GM23338 (cell line): ENCODE data around the gene C1orf21. TPM values are rescaled to one million over a fixed set of nuclear protein-coding genes. Genes with fewer than 3 reads are reported as not detected.

Experiments
- ATAC-seq: fragments of 200-7000 bp; cut with Tn5 transposase; 3 replicates; pipeline ENCODE4 v1.9.1; 2020
- DNase-seq: peaks from one replicate; pipeline ENCODE4 v3.0.0-alpha.2; 2015; ENCODE audit warnings: low spot score
- H2AFZ ChIP-seq: fragments of 200-600 bp; sonication (generic); 2 replicates; pipeline ENCODE4 v1.8.0; 2016; ENCODE audit warnings: antibody characterized with exemption, mild to moderate bottlenecking, moderate library complexity
- H3F3A ChIP-seq: fragments of 200-600 bp; sonication (generic); replicated peaks from 2 replicates; pipeline ENCODE4 v1.8.0; 2017; ENCODE audit warnings: antibody characterized with exemption, mixed run types, low read depth
- H3K27ac ChIP-seq: fragments of 200-600 bp; sonication (generic); 2 replicates; pipeline ENCODE4 v1.6.1; 2016; ENCODE audit warnings: low read depth
- H3K27me3 ChIP-seq: fragments of 200-600 bp; sonication (generic); 2 replicates; pipeline ENCODE4 v1.8.0; 2016; ENCODE audit warnings: mild to moderate bottlenecking, mixed run types, moderate library complexity; ENCODE audit not compliant: insufficient read depth
- H3K36me3 ChIP-seq: fragments of 200-600 bp; sonication (generic); 2 replicates; pipeline ENCODE4 v1.8.0; 2016; ENCODE audit warnings: mild to moderate bottlenecking; ENCODE audit not compliant: insufficient read depth
- H3K4me1 ChIP-seq: fragments of 200-600 bp; sonication (generic); 2 replicates; pipeline ENCODE4 v1.8.0; 2016; ENCODE audit warnings: mild to moderate bottlenecking, moderate library complexity; ENCODE audit not compliant: insufficient read depth
- H3K4me2 ChIP-seq: fragments of 200-600 bp; sonication (generic); 2 replicates; pipeline ENCODE4 v1.7.1; 2017; ENCODE audit warnings: mixed run types
- H3K4me3 ChIP-seq: fragments of 200-600 bp; sonication (generic); 2 replicates; pipeline ENCODE4 v1.6.1; 2016; ENCODE audit warnings: mixed run types
- H3K79me2 ChIP-seq: fragments of 200-600 bp; sonication (generic); replicated peaks from 2 replicates; pipeline ENCODE4 v1.8.0; 2017; ENCODE audit warnings: mild to moderate bottlenecking; ENCODE audit not compliant: insufficient read depth
- H3K9me2 ChIP-seq: fragments of 200-600 bp; sonication (generic); 2 replicates; pipeline ENCODE4 v1.8.0; 2017; ENCODE audit not compliant: insufficient read depth
- H4K20me1 ChIP-seq: fragments of 200-600 bp; sonication (generic); replicated peaks from 2 replicates; pipeline ENCODE4 v1.8.0; 2017; ENCODE audit warnings: mild to moderate bottlenecking; ENCODE audit not compliant: insufficient read depth
- H3K27ac Mint-ChIP-seq: 2 replicates; pipeline ENCODE4 v1.8.0; 2020; ENCODE audit warnings: inconsistent platforms, mild to moderate bottlenecking, moderate library complexity, mixed read lengths
- H3K27me3 Mint-ChIP-seq: 3 replicates; pipeline ENCODE4 v1.8.0; 2022; ENCODE audit warnings: low read depth, mild to moderate bottlenecking, moderate library complexity, mixed read lengths, inconsistent platforms; ENCODE audit not compliant: insufficient read depth, poor library complexity
- H3K36me3 Mint-ChIP-seq: 3 replicates; pipeline ENCODE4 v1.8.0; 2021; ENCODE audit warnings: low read depth, mild to moderate bottlenecking, inconsistent platforms, moderate library complexity, mixed read lengths
- H3K4me1 Mint-ChIP-seq: 3 replicates; pipeline ENCODE4 v1.8.0; 2020; ENCODE audit warnings: mild to moderate bottlenecking, inconsistent platforms, mixed read lengths
- H3K4me3 Mint-ChIP-seq: 3 replicates; pipeline ENCODE4 v1.8.0; 2021; ENCODE audit warnings: moderate library complexity, mild to moderate bottlenecking, inconsistent platforms, mixed read lengths
- H3K9me3 Mint-ChIP-seq: 3 replicates; pipeline ENCODE4 v1.8.0; 2020; ENCODE audit warnings: moderate library complexity, mild to moderate bottlenecking, inconsistent platforms, mixed read lengths
- CREB1 ChIP-seq: fragments of 250-450 bp; sonication (Bioruptor Pico); IDR thresholded peaks from 2 replicates; pipeline ENCODE4 v1.5.0; 2020; ENCODE audit warnings: low read depth, mild to moderate bottlenecking, moderate library complexity
- EZH2phosphoT487 ChIP-seq: fragments of 200-600 bp; sonication (generic); IDR thresholded peaks from one replicate; pipeline ENCODE4 v1.8.1; 2018; ENCODE audit warnings: antibody characterized with exemption; ENCODE audit not compliant: unreplicated experiment
- JUNB ChIP-seq: IDR thresholded peaks from one replicate; pipeline ENCODE4 v1.6.1; 2016; ENCODE audit warnings: antibody characterized with exemption; ENCODE audit not compliant: unreplicated experiment
- POLR2AphosphoS5 ChIP-seq: IDR thresholded peaks from 2 replicates; pipeline ENCODE4 v1.6.1; 2016; ENCODE audit warnings: antibody characterized with exemption, low read depth
- STAT1 ChIP-seq: IDR thresholded peaks from one replicate; pipeline ENCODE4 v1.6.1; 2016; ENCODE audit warnings: antibody characterized with exemption; ENCODE audit not compliant: unreplicated experiment
- ZNF114 ChIP-seq: fragments of 250-450 bp; sonication (Bioruptor Pico); IDR thresholded peaks from 2 replicates; pipeline ENCODE4 v1.5.0; 2020; ENCODE audit warnings: mild to moderate bottlenecking, moderate library complexity
- polyA plus RNA-seq: library from polyadenylated mRNA; unstranded; fragments of >200 nt; fragmentation: Nextera tagmentation; extraction: Ambion mirVana; gene quantifications from 2 replicates; pipeline ENCODE4 v1.2.1, GENCODE V29; 2016
- total RNA-seq: library from RNA; depleted of rRNA; stranded (reverse); fragments of >200 nt; shearing (Covaris generic); gene quantifications from 2 replicates; pipeline ENCODE4 v1.2.3, GENCODE V29; 2014
- TF ChIP-seq, protein P1 (sequence below): IDR thresholded peaks from 2 replicates; pipeline ENCODE4 v1.6.1; 2016; ENCODE audit warnings: antibody characterized with exemption
- TF ChIP-seq, protein P2 (sequence below): IDR thresholded peaks from one replicate; pipeline ENCODE4 v1.6.1; 2018; ENCODE audit warnings: antibody characterized with exemption; ENCODE audit not compliant: unreplicated experiment
- TF ChIP-seq, protein P3 (sequence below), 2 experiments: fragments of 200-600 bp in 1 of 2; sonication (generic) in 1 of 2; conservative IDR thresholded peaks; 2 replicates each; pipeline versions ENCODE4 v1.5.1 to v1.6.1; 2016 to 2017; ENCODE audit warnings: antibody characterized with exemption in 2 of 2, low read depth in 2 of 2, mild to moderate bottlenecking in 2 of 2, moderate library complexity in 1 of 2

Gene C1orf21
- total and polyA plus RNA-seq, 2 experiments from 2014 or later = 28.0 to 40.4 TPM

DNA sequence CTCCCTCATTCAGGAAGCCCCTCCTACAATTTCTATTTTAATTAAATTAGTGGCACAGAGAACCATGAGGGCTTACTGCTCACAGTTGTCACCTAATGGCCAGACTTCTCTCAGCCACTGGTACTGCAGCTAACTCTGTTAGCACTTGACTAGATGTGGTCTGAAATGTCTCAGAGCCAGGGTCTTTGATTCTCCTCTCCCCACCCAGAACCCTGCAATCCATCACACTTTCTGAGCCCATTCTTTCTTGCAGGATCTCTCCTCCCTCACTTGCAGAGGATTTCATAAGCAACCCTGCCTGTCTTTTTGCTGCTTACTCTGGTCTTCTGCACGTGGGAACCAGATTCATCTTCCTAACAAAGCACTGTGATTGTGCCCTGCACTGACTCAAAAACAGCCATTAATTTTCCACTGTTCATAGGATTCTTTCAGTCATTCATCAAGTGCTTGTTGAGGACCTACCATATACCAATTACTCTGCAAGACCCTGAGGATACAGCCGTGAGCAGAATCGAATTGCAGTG, 259.4 kb downstream of the C1orf21 start:
- H3K4me3 ChIP-seq = no peak overlapping the region
- no peaks in the 10 kb centered on the region for H4K20me1 ChIP-seq
- no peaks in the 10 kb centered on the region for H3K4me1 ChIP-seq
- H3K4me1 Mint-ChIP-seq = no peaks in the 10 kb centered on the region
- H3K27ac Mint-ChIP-seq = no peak overlapping the region
- no peak overlapping the region for H2AFZ ChIP-seq
- no peak overlapping the region for H3K4me3 Mint-ChIP-seq
- no peaks in the 10 kb centered on the region for H3K27me3 ChIP-seq
- no peaks in the 10 kb centered on the region for H3K36me3 ChIP-seq
- TF ChIP-seq, protein P1, sequence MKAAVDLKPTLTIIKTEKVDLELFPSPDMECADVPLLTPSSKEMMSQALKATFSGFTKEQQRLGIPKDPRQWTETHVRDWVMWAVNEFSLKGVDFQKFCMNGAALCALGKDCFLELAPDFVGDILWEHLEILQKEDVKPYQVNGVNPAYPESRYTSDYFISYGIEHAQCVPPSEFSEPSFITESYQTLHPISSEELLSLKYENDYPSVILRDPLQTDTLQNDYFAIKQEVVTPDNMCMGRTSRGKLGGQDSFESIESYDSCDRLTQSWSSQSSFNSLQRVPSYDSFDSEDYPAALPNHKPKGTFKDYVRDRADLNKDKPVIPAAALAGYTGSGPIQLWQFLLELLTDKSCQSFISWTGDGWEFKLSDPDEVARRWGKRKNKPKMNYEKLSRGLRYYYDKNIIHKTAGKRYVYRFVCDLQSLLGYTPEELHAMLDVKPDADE = no peak
- no peak for TF ChIP-seq ZNF114 (CRISPR knock-in tag)
- TF ChIP-seq, protein P2, sequence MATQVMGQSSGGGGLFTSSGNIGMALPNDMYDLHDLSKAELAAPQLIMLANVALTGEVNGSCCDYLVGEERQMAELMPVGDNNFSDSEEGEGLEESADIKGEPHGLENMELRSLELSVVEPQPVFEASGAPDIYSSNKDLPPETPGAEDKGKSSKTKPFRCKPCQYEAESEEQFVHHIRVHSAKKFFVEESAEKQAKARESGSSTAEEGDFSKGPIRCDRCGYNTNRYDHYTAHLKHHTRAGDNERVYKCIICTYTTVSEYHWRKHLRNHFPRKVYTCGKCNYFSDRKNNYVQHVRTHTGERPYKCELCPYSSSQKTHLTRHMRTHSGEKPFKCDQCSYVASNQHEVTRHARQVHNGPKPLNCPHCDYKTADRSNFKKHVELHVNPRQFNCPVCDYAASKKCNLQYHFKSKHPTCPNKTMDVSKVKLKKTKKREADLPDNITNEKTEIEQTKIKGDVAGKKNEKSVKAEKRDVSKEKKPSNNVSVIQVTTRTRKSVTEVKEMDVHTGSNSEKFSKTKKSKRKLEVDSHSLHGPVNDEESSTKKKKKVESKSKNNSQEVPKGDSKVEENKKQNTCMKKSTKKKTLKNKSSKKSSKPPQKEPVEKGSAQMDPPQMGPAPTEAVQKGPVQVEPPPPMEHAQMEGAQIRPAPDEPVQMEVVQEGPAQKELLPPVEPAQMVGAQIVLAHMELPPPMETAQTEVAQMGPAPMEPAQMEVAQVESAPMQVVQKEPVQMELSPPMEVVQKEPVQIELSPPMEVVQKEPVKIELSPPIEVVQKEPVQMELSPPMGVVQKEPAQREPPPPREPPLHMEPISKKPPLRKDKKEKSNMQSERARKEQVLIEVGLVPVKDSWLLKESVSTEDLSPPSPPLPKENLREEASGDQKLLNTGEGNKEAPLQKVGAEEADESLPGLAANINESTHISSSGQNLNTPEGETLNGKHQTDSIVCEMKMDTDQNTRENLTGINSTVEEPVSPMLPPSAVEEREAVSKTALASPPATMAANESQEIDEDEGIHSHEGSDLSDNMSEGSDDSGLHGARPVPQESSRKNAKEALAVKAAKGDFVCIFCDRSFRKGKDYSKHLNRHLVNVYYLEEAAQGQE = no peak
- TF ChIP-seq CREB1 = no peak
- no peak for TF ChIP-seq POLR2AphosphoS5
- TF ChIP-seq EZH2phosphoT487 = no peak
- TF ChIP-seq, protein P3, sequence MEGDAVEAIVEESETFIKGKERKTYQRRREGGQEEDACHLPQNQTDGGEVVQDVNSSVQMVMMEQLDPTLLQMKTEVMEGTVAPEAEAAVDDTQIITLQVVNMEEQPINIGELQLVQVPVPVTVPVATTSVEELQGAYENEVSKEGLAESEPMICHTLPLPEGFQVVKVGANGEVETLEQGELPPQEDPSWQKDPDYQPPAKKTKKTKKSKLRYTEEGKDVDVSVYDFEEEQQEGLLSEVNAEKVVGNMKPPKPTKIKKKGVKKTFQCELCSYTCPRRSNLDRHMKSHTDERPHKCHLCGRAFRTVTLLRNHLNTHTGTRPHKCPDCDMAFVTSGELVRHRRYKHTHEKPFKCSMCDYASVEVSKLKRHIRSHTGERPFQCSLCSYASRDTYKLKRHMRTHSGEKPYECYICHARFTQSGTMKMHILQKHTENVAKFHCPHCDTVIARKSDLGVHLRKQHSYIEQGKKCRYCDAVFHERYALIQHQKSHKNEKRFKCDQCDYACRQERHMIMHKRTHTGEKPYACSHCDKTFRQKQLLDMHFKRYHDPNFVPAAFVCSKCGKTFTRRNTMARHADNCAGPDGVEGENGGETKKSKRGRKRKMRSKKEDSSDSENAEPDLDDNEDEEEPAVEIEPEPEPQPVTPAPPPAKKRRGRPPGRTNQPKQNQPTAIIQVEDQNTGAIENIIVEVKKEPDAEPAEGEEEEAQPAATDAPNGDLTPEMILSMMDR (conservative IDR thresholded peaks at IDR 0.05; ENCODE audit: low read depth in 2 of 2) = no peak
- no peak for TF ChIP-seq STAT1
- H3K4me2 ChIP-seq = no peak overlapping the region
- H3K79me2 ChIP-seq = no peaks in the 10 kb centered on the region
- H3K36me3 Mint-ChIP-seq = peaks cover 3% of the 10 kb centered on the region; the same call in 1 of the 3 replicates
- ATAC-seq = no peak
- no peak overlapping the region for H3K27ac ChIP-seq
- H3K9me2 ChIP-seq = no peaks in the 10 kb centered on the region
- H3F3A ChIP-seq = no peaks in the 10 kb centered on the region
- peaks cover 8% of the 10 kb centered on the region for H3K9me3 Mint-ChIP-seq
- DNase-seq = no peak
- peaks cover 6% of the 10 kb centered on the region for H3K27me3 Mint-ChIP-seq

DNA sequence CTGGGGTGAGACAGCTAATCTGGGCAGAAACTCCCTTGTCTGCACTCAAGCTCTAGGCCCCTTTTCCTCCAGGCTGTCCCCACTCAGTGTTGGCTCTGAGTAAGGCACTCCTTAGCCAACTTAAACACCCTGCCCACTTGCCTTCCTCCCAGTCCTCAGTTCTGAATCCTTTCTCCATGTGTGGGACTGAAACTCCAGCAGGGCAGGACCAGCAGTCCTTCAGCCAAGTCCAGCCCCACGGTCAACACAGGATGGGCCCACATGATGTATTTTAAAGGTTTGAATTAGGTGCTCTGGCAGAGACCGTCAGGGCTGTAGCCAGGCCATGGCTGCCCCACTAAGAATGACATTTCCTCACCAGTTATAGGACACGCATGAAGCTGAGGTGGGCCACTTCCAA, 260.0 kb downstream of the C1orf21 start:
- Histone ChIP-seq H3K9me2 (no peaks in the 10 kb centered on the region), H3K4me1 (no peaks in the 10 kb centered on the region), H2AFZ (no peak overlapping the region), H4K20me1 (no peaks in the 10 kb centered on the region), H3F3A (no peaks in the 10 kb centered on the region), H3K36me3 (no peaks in the 10 kb centered on the region), H3K27ac (no peak overlapping the region), H3K4me2 (no peak overlapping the region), H3K4me3 (no peak overlapping the region), H3K27me3 (no peaks in the 10 kb centered on the region), H3K79me2 (no peaks in the 10 kb centered on the region)
- H3K27ac Mint-ChIP-seq = no peak overlapping the region
- H3K4me3 Mint-ChIP-seq = no peak overlapping the region
- no peak for TF ChIP-seq POLR2AphosphoS5
- TF ChIP-seq CREB1 = no peak
- TF ChIP-seq JUNB = no peak
- DNase-seq (no peak), ATAC-seq (no peak)
- peaks cover 3% of the 10 kb centered on the region for H3K27me3 Mint-ChIP-seq
- peaks cover 8% of the 10 kb centered on the region for H3K9me3 Mint-ChIP-seq
- H3K36me3 Mint-ChIP-seq = peaks cover 3% of the 10 kb centered on the region; the same call in 1 of the 3 replicates
- no peaks in the 10 kb centered on the region for H3K4me1 Mint-ChIP-seq
